Ovary (tissue), 9 donors: ENCODE measurements around the gene ZNF821. TPM values are rescaled to one million over a fixed set of nuclear protein-coding genes. Genes with fewer than 3 reads are reported as not detected.

Experiments
- DNase-seq, 5 donors: peaks; one replicate each; pipeline ENCODE4 v3.0.0-alpha.2; 2019 to 2020
- H3K27ac ChIP-seq, 2 donors: fragments of 200-600 bp; one replicate each; pipeline versions ENCODE4 v1.5.1 to v1.8.0; 2019 to 2022
- H3K27me3 ChIP-seq: fragments of 200-600 bp; one replicate; pipeline ENCODE4 v1.8.0; 2022
- H3K36me3 ChIP-seq: fragments of 200-600 bp; sonication (generic); one replicate; pipeline ENCODE4 v1.5.1; 2019
- H3K4me1 ChIP-seq: one replicate; pipeline ENCODE4 v1.8.1; 2013; ENCODE audit warnings: mild to moderate bottlenecking, moderate library complexity; ENCODE audit not compliant: insufficient read depth
- H3K4me3 ChIP-seq: fragments of 200-600 bp; sonication (generic); one replicate; pipeline ENCODE4 v1.5.1; 2017
- H3K9me3 ChIP-seq, 2 donors: fragments of 200-600 bp in 1 of 2; sonication (generic) in 1 of 2; one replicate each; pipeline versions ENCODE4 v1.5.1 to v1.8.1; 2013 to 2019; ENCODE audit warnings: mild to moderate bottlenecking in 1 of 2, moderate library complexity in 1 of 2
- EP300 ChIP-seq: sonication (generic); formaldehyde crosslinking; IDR thresholded peaks from one replicate; pipeline ENCODE4 v1.6.1; 2017; ENCODE audit warnings: antibody characterized with exemption
- POLR2A ChIP-seq: fragments of 450-650 bp; IDR thresholded peaks from one replicate; pipeline ENCODE4 v1.6.1; 2017; ENCODE audit warnings: antibody characterized with exemption, mild to moderate bottlenecking, moderate library complexity
- WGBS, 3 donors: extraction: QIAGEN DNeasy Blood & Tissue Kit in 1 of 3; methylation state at CpG; one replicate each; pipeline versions ENCODE4 v1.1.5 to v1.1.7; 2013 to 2017; 5-methylcytosine and 5-hydroxymethylcytosine counted together
- intact Hi-C, 4 donors: fragments of 100-400 bp; cut with DNase I; formaldehyde crosslinking; loops; one replicate each; pipeline versions ENCODE4 v1.11.0 to v1.15.1; 2022 to 2023
- polyA plus RNA-seq, 2 donors: library from polyadenylated mRNA; stranded (reverse); fragments of 200-250 nt in 1 of 2; fragments of 350-450 nt in 1 of 2; fragmentation: Illumina TruSeq in 1 of 2; extraction: RNeasy Lipid Tissue Mini Kit (QIAGEN cat#74804) in 1 of 2; gene quantifications; one replicate each; pipeline ENCODE4 v1.2.3, GENCODE V29; 2013 to 2014
- total RNA-seq, 7 donors: library from RNA; depleted of rRNA in 2 of 7; stranded (reverse); fragments of >200 nt in 2 of 7; fragmentation: NEBNext Ultra II Directional in 3 of 7; extraction: Animal tissue kit (Norgen Biotek cat#: 25700) in 3 of 7; gene quantifications; one replicate each; pipeline versions ENCODE4 v1.1.0 to v1.2.4, GENCODE V29; 2016 to 2023
- TF ChIP-seq, protein P1 (sequence below), 3 donors: fragments of 450-650 bp in 2 of 3; fragments of 200-600 bp in 1 of 3; IDR thresholded peaks; one replicate each; pipeline versions ENCODE4 v1.5.1 to v1.8.0; 2016 to 2022; ENCODE audit warnings: antibody characterized with exemption in 3 of 3, mild to moderate bottlenecking in 1 of 3
- donor health status: DM: no; HTN: no; CAD: no; lungs with moderate emphysema.
- donor health status: DM: no; HTN: no; CAD: no.
- donor health status: Bipolar disorder and iron deficiency.
- donor health status: DM: yes; HTN: yes; CAD: no.
- donor health status: DM: no; HTN: no; CAD: no.
- donor health status: DM: yes; HTN: yes; CAD: no.

The ZNF821 gene
- total and polyA plus RNA-seq, 9 donors, result 7.6 to 14.1 (median 11.7) TPM

GRCh38 chr16:71845639-71846430, 38.1 kb downstream of the ZNF821 start, which contains the start of gene ATXN1L:
TSS of gene ATXN1L (plus strand) at chr16:71845976. CDS start at chr16:71849741, 3,765 bp downstream.
- peak within 1 kb of the TSS; percentile 83 for H3K4me3 ChIP-seq
- WGBS, 3 donors, result 0 to 1% (median 1%) methylated on average over 54 to 62 of the region's 62 CpGs
- intact Hi-C loops, result no loop called here
- no peaks in the 10 kb centered on the region for H3K36me3 ChIP-seq
- no peaks in the 10 kb centered on the region for H3K27me3 ChIP-seq
- H3K4me1 ChIP-seq, result peaks cover 2% of the 10 kb centered on the region
- no peaks in the 10 kb centered on the region for H3K9me3 ChIP-seq
- peak within 1 kb of the TSS; percentile 63 to 67 for H3K27ac ChIP-seq
- TF ChIP-seq EP300 (no peak), POLR2A (peak; percentile 88)
- TF ChIP-seq, protein P1, sequence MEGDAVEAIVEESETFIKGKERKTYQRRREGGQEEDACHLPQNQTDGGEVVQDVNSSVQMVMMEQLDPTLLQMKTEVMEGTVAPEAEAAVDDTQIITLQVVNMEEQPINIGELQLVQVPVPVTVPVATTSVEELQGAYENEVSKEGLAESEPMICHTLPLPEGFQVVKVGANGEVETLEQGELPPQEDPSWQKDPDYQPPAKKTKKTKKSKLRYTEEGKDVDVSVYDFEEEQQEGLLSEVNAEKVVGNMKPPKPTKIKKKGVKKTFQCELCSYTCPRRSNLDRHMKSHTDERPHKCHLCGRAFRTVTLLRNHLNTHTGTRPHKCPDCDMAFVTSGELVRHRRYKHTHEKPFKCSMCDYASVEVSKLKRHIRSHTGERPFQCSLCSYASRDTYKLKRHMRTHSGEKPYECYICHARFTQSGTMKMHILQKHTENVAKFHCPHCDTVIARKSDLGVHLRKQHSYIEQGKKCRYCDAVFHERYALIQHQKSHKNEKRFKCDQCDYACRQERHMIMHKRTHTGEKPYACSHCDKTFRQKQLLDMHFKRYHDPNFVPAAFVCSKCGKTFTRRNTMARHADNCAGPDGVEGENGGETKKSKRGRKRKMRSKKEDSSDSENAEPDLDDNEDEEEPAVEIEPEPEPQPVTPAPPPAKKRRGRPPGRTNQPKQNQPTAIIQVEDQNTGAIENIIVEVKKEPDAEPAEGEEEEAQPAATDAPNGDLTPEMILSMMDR (IDR thresholded peaks at IDR 0.05), result peak in 2 of 3 donors; percentile 9 to 27
- peak; percentile 88 to 95 (median 91) for DNase-seq

DNA sequence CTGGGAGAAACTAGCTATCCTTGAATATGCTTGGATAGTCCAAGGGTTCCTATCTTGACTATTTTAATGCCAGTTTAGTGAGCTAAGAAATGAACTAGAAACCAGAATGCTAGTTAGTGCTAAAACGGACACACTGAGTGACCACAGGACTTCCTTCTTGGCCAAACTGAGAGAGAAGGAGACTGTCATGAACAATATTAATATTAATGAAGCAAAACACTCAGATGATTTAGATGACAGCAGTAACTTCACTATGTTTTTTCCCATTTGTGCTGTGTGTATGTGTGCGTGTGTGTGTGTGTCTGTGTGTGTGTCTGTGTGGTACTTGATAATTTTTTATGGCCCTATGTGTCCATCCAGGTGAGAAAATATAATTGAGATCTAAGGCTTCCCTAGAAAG, 40.4 kb downstream of the ZNF821 start:
- Histone ChIP-seq H3K27me3 (no peaks in the 10 kb centered on the region), H3K4me1 (peaks cover 2% of the 10 kb centered on the region), H3K9me3 (no peaks in the 10 kb centered on the region), H3K4me3 (no peak overlapping the region), H3K27ac (no peak overlapping the region), H3K36me3 (no peaks in the 10 kb centered on the region)
- intact Hi-C loops, result no loop called here
- 59 to 69% (median 63%) methylated on average over 2 of the region's 2 CpGs for WGBS, 3 donors
- TF ChIP-seq POLR2A, result no peak
- TF ChIP-seq, protein P1 (IDR thresholded peaks at IDR 0.05), result no peak
- no peak for TF ChIP-seq EP300
- DNase-seq, result no peak

- no peak overlapping the region for H3K27ac ChIP-seq
- intact Hi-C loops, result no loop called here
- no peaks in the 10 kb centered on the region for H3K4me1 ChIP-seq
- DNase-seq, result no peak
- WGBS, 3 donors, result 65 to 68% (median 67%) methylated on average over 7 of the region's 7 CpGs
- no peaks in the 10 kb centered on the region for H3K9me3 ChIP-seq
- H3K27me3 ChIP-seq, result no peaks in the 10 kb centered on the region
- no peaks in the 10 kb centered on the region for H3K36me3 ChIP-seq
- no peak overlapping the region for H3K4me3 ChIP-seq
- TF ChIP-seq EP300, result no peak
- TF ChIP-seq POLR2A, result no peak
- TF ChIP-seq, protein P1 (IDR thresholded peaks at IDR 0.05), result no peak
Measured at GRCh38 chr16:71840052-71840451, 43.9 kb downstream of the ZNF821 start.

- DNase-seq, result no peak
- H3K27me3 ChIP-seq, result no peaks in the 10 kb centered on the region
- H3K4me1 ChIP-seq, result no peaks in the 10 kb centered on the region
- no peak for TF ChIP-seq EP300
- TF ChIP-seq, protein P1 (IDR thresholded peaks at IDR 0.05), result no peak
- TF ChIP-seq POLR2A, result no peak
- H3K27ac ChIP-seq, result no peak overlapping the region
- no peak overlapping the region for H3K4me3 ChIP-seq
- WGBS, 3 donors, result 83 to 92% (median 86%) methylated on average over 3 of the region's 3 CpGs
- intact Hi-C loops, result loop anchor here in 1 of 4 donors (1.0 kb wide), 1 partner anchor 21 kb away; no protein-coding TSS in a partner anchor
- no peaks in the 10 kb centered on the region for H3K9me3 ChIP-seq
- no peaks in the 10 kb centered on the region for H3K36me3 ChIP-seq
Measured at GRCh38 chr16:71837150-71837549, 46.8 kb downstream of the ZNF821 start.
